ENCODE data around the gene BOLL.

GRCh38 chr2:197777823-197778407 is 7.2 kb downstream of the BOLL start:
- TF ChIP-seq POLR2A (IDR thresholded peaks at IDR 0.05; ENCODE audit: low read length) = no peak
- TF ChIP-seq, protein P1, sequence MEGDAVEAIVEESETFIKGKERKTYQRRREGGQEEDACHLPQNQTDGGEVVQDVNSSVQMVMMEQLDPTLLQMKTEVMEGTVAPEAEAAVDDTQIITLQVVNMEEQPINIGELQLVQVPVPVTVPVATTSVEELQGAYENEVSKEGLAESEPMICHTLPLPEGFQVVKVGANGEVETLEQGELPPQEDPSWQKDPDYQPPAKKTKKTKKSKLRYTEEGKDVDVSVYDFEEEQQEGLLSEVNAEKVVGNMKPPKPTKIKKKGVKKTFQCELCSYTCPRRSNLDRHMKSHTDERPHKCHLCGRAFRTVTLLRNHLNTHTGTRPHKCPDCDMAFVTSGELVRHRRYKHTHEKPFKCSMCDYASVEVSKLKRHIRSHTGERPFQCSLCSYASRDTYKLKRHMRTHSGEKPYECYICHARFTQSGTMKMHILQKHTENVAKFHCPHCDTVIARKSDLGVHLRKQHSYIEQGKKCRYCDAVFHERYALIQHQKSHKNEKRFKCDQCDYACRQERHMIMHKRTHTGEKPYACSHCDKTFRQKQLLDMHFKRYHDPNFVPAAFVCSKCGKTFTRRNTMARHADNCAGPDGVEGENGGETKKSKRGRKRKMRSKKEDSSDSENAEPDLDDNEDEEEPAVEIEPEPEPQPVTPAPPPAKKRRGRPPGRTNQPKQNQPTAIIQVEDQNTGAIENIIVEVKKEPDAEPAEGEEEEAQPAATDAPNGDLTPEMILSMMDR (IDR thresholded peaks at IDR 0.05) = peak; percentile 89
- no peak for TF ChIP-seq REST (IDR thresholded peaks at IDR 0.05)
- peak; percentile 84 for TF ChIP-seq SMC3 (IDR thresholded peaks at IDR 0.05)
- TF ChIP-seq NFE2L2 (conservative IDR thresholded peaks at IDR 0.05; ENCODE audit: low read length) = no peak

Measured in A549 (cell line).